Liver (tissue), 3 donors: ENCODE data around the gene SRRM2.

Source experiments
- ATF3 ChIP-seq: IDR thresholded peaks from 2 replicates; pipeline ENCODE4 v1.6.1; 2016; ENCODE audit warnings: antibody characterized with exemption
- CTCF ChIP-seq: fragments of 150-350 bp; IDR thresholded peaks from 2 replicates; pipeline ENCODE4 v1.5.1; 2017; ENCODE audit warnings: improper control_type of control experiment, low read depth, low read length; ENCODE audit not compliant: missing input control
- NR2F2 ChIP-seq: IDR thresholded peaks from 2 replicates; pipeline ENCODE4 v1.6.1; 2016; ENCODE audit warnings: antibody characterized with exemption
- REST ChIP-seq: IDR thresholded peaks from 2 replicates; pipeline ENCODE4 v1.6.1; 2016; ENCODE audit warnings: antibody characterized with exemption, mild to moderate bottlenecking
- donor health status: healthy.
- donor health status: healthy.

- TF ChIP-seq CTCF (no peak), REST (no peak), NR2F2 (no peak), ATF3 (no peak)
These were observed 46.4 kb upstream of the SRRM2 start for GRCh38 chr16:2706085-2706484.
